Measurements from ENCODE around the gene ZNF44. TPM values are rescaled to one million over a fixed set of nuclear protein-coding genes. Genes with fewer than 3 reads are reported as not detected.

Gene ZNF44
- total and polyA plus RNA-seq, 2 of the 13 experiments (the other 11 are each of a cell fraction or from before 2014, with no cell fraction given): 6.9 to 15.7 TPM

DNA sequence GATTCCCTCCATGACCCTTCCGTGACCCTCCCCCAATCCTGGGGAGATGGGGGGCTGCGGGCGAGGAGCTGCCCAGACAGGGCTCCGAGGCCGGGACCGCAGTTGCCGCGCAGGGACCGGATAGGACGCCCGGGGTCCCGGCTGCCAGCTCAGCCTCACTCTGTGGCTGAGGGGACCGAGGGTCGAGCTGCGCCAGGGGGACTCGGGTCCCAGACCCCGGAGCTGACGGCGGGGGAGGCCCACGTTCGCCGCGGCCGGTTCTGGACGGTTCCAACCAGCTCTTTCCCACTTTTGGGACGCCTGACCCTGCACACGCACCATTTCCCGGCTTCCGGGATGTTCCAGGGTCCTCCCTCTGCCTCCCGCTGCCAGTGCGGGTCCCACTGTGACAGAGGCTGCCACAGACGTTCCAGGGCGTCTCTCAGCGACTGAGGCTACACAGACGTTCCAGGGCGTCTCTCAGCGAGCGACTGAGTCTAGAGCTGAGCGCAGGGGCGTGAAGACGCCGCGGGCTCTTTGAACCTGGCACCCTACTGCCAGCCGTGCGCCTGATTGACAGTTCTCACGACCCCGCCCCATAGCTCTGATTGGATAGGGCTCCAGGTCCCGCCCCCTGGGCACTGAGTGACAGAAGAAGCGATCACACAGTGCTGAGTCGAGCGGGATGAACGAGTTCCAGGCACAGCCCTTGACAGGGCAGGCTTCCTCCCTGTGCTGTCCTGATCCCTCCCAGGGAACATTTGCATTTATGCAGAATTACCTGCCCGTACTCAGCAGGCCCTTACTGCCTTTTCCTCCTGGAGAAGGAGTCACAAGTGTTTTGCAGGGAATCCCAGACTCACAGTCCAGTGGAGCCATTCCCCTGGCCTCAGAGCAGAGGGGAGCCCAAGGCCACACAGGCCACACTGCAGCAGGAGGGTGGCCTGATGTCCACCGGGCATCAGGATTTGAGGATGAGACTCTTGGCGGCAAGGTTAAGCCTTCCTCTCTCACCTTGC lies 38.8 kb upstream of the ZNF44 start, which contains the start of gene ZNF563 (continued):
- TF ChIP-seq ZNF281 (CRISPR knock-in tag; IDR thresholded peaks at IDR 0.05; ENCODE audit: borderline replicate concordance) (peak; percentile 11; the same call in 1 of the 2 replicates), PHF20 (CRISPR knock-in tag; IDR thresholded peaks at IDR 0.05) (peak; percentile 50), TEAD3 (CRISPR knock-in tag; optimal IDR thresholded peaks at IDR 0.05; ENCODE audit: borderline replicate concordance) (peak; percentile 67), EED (CRISPR knock-in tag; IDR thresholded peaks at IDR 0.05) (0 out of 2 replicates have a peak, but pooled peaks have one; percentile 49), ZNF563 (CRISPR knock-in tag; IDR thresholded peaks at IDR 0.05) (peak; percentile 64; the same call in 1 of the 2 replicates), ARID5B (CRISPR knock-in tag; IDR thresholded peaks at IDR 0.05) (peak; percentile 39; the same call in 1 of the 2 replicates), ZNF576 (CRISPR knock-in tag; IDR thresholded peaks at IDR 0.05) (no peak), ETV6 (CRISPR knock-in tag; conservative IDR thresholded peaks at IDR 0.05) (no peak; the same call in 1 of the 2 replicates), JUND (CRISPR knock-in tag; IDR thresholded peaks at IDR 0.05) (no peak), RXRA (CRISPR knock-in tag; IDR thresholded peaks at IDR 0.05) (peak; percentile 60; the same call in 1 of the 2 replicates), DR1 (CRISPR knock-in tag; IDR thresholded peaks at IDR 0.05) (peak; percentile 92), CREM (IDR thresholded peaks at IDR 0.05) (peak; percentile 57; the same call in 1 of the 2 replicates), CREM (CRISPR knock-in tag; IDR thresholded peaks at IDR 0.05) (no peak), MIER3 (CRISPR knock-in tag; IDR thresholded peaks at IDR 0.05; ENCODE audit: borderline replicate concordance) (no peak; the same call in none of the 2 replicates), ZNF543 (CRISPR knock-in tag; IDR thresholded peaks at IDR 0.05) (no peak), SALL2 (CRISPR knock-in tag; IDR thresholded peaks at IDR 0.05) (no peak), BHLHE40 (IDR thresholded peaks at IDR 0.05; ENCODE audit: low read length) (no peak; the same call in 1 of the 2 replicates)
- TF ChIP-seq, protein P1, sequence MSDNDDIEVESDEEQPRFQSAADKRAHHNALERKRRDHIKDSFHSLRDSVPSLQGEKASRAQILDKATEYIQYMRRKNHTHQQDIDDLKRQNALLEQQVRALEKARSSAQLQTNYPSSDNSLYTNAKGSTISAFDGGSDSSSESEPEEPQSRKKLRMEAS (IDR thresholded peaks at IDR 0.05): peak; percentile 16
- TF ChIP-seq, protein P2, sequence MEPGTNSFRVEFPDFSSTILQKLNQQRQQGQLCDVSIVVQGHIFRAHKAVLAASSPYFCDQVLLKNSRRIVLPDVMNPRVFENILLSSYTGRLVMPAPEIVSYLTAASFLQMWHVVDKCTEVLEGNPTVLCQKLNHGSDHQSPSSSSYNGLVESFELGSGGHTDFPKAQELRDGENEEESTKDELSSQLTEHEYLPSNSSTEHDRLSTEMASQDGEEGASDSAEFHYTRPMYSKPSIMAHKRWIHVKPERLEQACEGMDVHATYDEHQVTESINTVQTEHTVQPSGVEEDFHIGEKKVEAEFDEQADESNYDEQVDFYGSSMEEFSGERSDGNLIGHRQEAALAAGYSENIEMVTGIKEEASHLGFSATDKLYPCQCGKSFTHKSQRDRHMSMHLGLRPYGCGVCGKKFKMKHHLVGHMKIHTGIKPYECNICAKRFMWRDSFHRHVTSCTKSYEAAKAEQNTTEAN (CRISPR knock-in tag; conservative IDR thresholded peaks at IDR 0.05): 0 out of 2 replicates have a peak, but pooled peaks have one; percentile 24

Measured in HepG2 (cell line).